ENCODE measurements around the gene NEUROD6.

Gene NEUROD6

DNA sequence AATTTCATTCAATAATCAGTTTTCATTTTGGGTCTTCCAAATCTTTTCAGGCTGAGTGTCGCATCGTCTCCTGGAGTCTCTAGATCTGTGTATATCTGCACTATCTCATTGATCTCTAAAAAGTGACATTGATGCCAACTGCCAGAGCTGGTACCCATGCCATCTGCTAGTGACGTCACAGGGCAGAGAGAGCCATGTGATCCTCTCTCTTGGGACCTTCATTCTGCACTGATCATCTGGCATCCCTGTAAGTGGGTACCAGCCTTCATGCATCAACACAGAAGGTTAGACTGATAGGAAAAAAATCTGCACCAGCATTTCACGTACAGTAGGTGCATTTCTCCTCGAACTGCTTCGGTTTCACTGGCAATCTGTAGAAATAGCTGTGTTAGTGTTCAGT lies at the start of gene NEUROD6:
TSS of gene NEUROD6 (minus strand) at position 124 of the 400 bp plus-strand sequence. CDS start 1,458 bp downstream, outside the sequence.
- DNase-seq: no peak

DNA sequence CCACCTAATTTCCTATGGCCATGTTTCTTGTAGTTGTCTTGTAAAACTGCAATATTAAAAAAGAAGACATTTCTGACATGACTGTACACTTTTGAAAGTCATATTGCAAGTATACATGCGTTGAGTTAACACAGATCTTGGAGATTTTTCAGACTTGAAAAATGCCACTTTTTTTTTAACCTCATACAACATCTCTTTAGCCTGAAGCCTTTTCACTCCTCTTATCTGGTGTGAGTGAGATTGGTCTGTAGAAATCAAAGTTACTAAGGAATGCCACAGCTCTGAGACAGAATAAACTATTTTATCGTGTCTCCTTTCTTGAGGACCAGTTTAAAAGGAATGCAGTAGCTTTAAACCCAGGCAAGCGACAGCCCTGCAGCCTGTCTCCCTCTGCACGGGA lies 43.9 kb upstream of the NEUROD6 start:
- DNase-seq: no peak

DNA sequence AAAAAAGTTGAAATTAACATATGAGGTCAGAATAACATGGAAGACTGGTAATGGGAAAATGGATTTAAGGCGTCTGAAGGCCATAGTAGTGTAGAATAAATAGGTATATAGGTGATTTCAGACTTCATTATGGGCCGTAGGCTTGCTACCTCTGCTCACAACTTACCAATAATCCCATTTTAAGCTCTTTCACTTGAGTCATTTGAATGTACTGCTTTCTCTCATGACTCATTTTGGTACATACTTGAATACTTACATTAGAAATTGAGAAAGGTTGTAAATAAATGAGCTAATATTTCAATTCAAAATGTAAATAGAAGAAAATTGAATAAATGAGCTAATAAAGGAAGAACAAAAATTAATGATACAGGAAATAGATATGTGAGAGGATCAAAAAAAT lies 42.2 kb upstream of the NEUROD6 start:
- no peak for DNase-seq

DNA sequence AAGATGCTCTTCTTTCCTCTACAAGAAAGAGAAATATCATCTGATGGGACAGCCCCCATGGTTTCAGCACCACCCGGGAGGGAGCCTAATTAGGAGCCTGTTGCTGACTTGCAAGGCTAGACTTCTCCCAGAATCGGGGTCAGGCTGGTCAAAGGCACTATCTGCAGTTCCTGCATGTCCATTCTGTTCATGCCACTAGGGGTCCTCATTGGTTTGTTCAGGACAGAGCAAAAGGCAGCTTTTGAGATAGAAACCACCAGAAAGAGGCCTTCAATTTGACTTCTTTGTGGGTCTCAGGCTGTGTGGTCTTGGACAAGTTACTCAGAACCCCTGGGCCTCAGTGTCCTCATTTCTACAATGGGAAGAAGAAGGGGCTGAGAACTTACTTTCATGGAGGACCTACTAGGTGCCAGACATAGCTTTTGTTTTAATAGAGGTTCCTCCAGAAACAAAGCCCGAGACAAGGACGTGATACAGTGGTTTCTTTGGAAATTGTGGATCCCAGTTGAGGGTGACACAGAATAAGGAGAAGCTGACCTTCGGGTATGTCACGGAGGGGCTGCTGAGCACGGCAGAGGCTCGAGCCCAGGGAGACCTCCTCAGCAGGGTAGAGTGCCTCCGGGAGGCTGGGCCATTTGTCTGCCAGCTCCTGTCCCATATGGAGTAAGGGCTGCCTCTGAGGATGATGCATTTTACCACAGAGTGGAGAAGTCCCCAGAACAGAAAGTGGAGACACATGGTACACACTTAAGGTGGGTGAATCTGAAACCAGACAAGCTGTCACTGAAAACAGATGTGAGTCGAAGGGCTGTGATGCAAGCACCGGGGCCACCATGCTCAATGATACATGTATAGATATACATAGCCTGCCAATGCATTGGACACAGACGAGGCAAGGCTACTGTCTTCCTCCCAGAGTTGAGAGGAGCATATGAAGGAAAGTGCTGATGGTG lies 33.1 kb upstream of the NEUROD6 start:
- DNase-seq: no peak

DNA sequence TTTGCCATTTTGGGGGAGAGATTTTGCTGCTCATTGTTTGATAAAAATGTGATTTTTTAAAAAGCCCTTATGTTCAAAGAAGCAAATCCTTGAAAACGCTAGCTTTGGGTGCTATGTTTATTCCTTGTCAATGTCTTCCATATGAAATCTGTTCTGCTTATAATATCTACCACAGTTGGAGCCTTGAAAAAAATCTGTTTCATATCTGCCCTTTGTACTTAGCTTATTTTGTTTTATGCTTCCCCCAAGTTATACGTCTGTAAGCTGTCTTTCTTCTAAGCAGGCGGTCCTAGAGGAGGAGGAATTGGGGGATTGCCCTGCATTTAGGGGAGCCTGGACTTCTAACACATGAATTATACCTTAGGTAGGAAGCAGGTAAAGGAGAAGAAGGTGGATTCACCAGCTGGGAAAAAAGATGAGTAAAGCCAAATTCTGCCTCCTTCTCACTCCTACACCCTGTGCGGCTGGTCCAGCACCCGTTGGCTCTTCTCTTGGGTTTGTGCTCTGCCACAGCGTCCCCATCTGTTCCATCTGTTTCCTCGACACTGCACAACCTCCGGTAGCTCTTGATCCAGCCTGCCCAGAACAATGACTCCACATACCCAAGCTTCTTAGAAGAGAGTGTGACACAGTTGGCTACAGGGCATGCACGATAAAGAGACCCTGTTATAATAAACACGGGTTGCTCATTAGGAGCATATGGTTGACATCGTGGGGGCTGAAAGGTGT lies 31.9 kb upstream of the NEUROD6 start:
- no peak for DNase-seq

DNA sequence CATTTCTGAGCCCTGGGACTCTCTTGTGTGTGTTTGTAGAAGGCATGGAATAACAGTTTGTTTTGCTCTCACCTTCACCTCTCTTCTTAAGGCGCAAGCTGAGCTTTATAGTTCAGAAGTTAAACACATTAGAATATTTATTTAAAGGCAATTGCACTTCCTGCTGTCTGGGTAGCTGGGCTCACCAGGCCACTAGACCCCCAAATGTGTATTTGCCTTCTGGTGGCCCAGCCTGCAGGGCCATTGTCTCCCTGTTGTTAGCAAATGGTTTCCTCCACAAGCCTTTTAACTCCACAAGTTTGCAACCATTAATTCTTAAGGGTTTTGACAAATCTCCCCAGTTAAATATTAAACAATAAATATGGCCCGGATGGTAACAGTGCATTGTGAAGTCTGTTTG lies 31.1 kb upstream of the NEUROD6 start:
- DNase-seq: no peak

GRCh38 chr7:31370609-31371008 lies 30.1 kb upstream of the NEUROD6 start:
- DNase-seq: no peak

- no peak for DNase-seq
Measured at GRCh38 chr7:31368620-31369019, 28.1 kb upstream of the NEUROD6 start.

DNA sequence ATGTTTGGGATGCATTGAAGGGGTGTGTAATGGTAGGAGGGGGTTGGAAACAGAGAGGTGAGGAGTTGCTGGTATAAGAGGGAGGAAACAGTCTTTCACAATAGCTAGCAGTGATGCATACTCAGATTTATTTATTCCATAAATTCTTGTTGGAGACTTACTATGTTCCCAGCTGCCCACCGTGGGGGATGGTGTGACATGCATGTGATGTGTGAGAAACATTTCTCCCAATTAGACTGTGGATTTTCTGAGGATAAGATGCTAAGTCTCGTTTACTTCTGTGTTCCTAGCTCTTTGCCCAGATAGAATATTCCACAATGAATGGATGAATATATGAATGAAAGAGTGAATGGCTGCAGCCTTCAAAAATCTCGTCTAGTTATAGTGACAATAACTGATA lies 23.0 kb upstream of the NEUROD6 start:
- no peak for DNase-seq

DNA sequence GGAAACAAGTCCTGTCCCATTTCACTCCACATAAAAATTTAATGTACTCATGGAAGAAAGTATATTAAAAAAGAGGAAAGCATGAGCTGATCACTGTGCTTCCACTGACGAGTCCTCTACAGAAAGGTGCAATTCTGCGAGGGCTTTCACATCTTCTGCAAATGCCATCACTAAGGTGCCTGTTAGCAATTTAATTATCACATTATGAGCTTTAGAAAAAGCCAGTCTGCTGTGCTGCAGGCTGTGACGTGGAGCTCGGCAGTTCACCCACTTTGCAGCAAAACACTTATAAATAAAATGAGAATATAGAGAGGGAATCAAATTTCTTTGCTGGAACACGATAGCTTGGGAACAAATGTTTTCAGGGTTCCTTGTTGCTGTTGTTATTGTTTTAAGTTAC lies 22.5 kb upstream of the NEUROD6 start:
- no peak for DNase-seq

DNA sequence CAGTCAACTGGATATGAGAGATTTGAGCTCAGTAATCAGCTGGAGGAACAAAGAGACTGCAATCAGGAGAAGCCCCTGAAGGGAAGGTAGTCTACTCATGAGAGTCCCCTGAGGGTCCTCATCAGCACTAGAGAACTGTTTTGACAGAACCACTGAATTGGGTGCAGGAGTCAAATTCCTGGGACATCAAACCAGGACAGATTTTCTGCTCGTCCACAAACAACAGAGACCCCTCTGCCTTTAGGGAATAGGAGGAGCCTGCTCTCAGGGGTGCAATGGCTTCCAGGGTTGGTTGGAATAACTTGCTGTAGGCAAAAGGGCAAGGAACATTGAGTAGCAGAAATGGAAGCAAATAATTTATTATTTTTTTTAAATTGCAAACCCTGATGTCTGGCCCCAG lies 21.9 kb upstream of the NEUROD6 start:
- no peak for DNase-seq

- DNase-seq: no peak
Measured at GRCh38 chr7:31358467-31358866, 17.9 kb upstream of the NEUROD6 start.

DNA sequence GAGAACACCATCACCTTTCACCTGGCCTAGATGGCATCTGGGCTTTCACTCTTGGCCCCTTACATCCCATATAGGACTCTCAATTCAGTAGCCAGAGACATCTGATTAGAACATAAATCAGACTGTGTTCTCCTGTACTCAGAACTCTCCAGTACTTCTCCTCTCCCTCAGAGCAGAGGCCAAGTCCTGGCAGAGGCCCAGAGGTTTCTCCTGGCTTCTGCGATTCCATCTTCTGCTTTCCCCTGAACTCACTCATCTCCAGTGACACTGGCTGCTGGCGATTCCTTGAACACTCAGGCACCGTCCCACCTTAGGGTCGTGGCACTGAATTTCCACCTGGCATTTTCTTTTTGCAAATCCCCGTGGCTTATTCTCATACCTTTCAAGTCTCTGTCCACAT lies 4.9 kb upstream of the NEUROD6 start:
- DNase-seq: no peak

- DNase-seq: no peak
Measured at GRCh38 chr7:31343516-31344305, 3.2 kb upstream of the NEUROD6 start.

DNA sequence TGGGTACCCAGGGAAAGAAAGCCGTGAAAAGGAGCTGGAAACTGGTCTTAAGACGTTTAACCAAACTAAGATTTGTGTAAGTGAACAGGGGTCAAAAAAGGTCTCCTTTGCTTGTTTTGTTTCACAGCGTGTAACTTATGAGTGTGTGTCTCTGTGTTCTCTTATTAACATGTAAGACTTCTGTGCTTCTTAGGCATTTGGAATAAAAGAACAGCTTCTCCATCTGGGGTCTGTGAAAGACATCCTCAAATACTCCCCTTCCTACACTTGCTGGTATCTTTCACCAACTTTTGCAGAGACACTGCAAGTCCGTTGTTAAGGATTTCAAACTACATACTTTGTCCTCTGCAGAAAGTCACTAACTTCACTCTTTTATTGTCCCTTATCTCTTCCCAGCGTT lies 615 bp upstream of the NEUROD6 start:
- no peak for DNase-seq

DNA sequence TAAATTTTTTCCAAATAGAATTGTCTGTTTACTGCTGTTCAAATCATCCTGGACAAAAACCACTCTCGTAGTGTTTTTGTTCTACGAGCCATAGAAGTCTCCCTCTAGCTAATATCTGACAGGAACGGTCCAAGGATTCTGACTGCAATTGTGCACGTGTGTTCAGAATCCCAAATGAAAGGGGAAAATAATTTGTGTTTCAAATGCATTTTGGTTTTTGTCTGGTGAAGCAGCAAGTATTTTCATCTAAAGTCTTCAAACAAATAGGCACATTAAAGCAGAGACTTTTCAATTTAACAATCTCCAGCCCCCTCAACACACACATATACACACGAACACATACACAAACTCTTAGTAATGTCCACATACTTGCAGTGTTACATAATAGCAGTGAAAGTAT lies 475 bp downstream of the NEUROD6 start:
- no peak for DNase-seq

DNA sequence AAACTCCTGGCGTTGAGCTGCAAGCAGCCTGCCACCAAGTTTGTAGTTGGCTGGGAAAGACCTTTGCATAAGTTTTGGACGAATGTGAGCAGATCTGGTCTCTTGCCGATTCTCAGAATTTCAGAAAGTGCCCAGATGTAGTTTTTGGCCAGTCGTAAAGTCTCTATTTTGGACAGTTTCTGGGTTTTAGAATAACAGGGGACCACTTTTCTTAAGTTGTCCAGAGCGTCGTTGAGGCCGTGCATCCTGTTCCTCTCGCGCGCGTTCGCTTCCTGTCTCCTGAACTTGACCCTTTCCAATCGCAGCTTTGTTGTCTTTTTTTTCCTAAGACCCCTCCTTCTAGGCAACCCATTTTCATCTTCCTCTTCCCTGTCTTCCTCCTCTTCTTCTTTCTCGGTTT lies 1.8 kb downstream of the NEUROD6 start:
- DNase-seq: no peak

- DNase-seq: no peak
Measured at GRCh38 chr7:31337002-31337565, 3.4 kb downstream of the NEUROD6 start.

GRCh38 chr7:31336202-31337001 lies 4.1 kb downstream of the NEUROD6 start:
- no peak for DNase-seq

- no peak for DNase-seq
Measured at GRCh38 chr7:31335884-31336201, 4.7 kb downstream of the NEUROD6 start.

- DNase-seq: no peak
Measured at GRCh38 chr7:31335161-31335856, 5.2 kb downstream of the NEUROD6 start.

DNA sequence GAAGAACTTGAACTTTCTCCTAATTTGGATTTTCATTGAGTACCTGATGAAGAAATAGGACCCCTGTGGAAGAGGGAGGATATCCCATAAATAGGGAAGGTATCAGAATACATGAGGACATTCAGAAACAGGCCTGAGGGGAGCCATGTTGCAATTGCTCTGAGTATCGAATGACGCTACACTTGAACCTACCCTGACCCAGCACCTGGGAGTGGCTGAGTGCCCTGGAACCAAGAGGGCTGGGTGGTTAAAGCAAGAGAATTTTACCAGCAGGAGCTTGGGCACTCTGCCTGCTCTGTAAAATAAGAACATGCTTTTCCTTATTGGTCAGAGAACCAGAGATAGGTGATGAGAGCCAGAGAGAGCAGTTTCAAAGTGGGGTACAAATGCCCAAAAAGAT lies 7.2 kb downstream of the NEUROD6 start:
- DNase-seq: no peak

All from T1000 (cell line).